ENCODE data around the gene LAT. TPM values are rescaled to one million over a fixed set of nuclear protein-coding genes. Genes with fewer than 3 reads are reported as not detected.

Gene LAT
- total and polyA plus RNA-seq, 2 donors (not counting 3 experiments of a cell fraction or from before 2014, with no cell fraction given): 4.5 to 5.9 TPM

GRCh38 chr16:28987170-28987853 is 2.5 kb downstream of the LAT start:
- CTCF ChIA-PET: interaction anchor here (1.3 kb wide), 1 partner anchor 14 kb away, joined by 5 read pairs; no protein-coding TSS in a partner anchor
- TF ChIP-seq FOS (IDR thresholded peaks at IDR 0.05; ENCODE audit: borderline replicate concordance, insufficient read depth, low read length) (no peak), POLR2AphosphoS5 (IDR thresholded peaks at IDR 0.05; ENCODE audit: insufficient read depth, low read depth, low read length) (no peak)
- no peak overlapping the region for H2AFZ ChIP-seq (ENCODE audit: low read depth, low read length)
- no peaks in the 10 kb centered on the region for H3K79me2 ChIP-seq (ENCODE audit: control insufficient read depth, insufficient read depth, low read length)
- H3K4me3 ChIP-seq (replicated peaks in 1 of 3; ENCODE audit: insufficient read depth in 1 of 3, low read depth in 1 of 3, low read length in 3 of 3): no peak overlapping the region
- no peaks in the 10 kb centered on the region for H3K9me3 ChIP-seq (replicated peaks; ENCODE audit: control insufficient read depth, insufficient read depth, low read length)
- POLR2A ChIA-PET: no interaction called here
- no peak overlapping the region for H3K4me2 ChIP-seq (ENCODE audit: insufficient read depth, low read length)
- intact Hi-C loops (cut with micrococcal nuclease): no loop called here
- H3K27ac ChIP-seq (ENCODE audit: insufficient read depth, low read depth, low read length): no peak overlapping the region
- no TSS peak for BruUV-seq (replicated peaks)
- no peak for FAIRE-seq
- DNase-seq (ENCODE audit: low read depth, low spot score): no peak
- no peaks in the 10 kb centered on the region for H3K4me1 ChIP-seq (ENCODE audit: control insufficient read depth, extremely low read depth, insufficient read depth, low read length)
- no peaks in the 10 kb centered on the region for H3K9me1 ChIP-seq (replicated peaks; ENCODE audit: control insufficient read depth, extremely low read depth, insufficient read depth, low read length)
- H4K20me1 ChIP-seq (replicated peaks; ENCODE audit: control insufficient read depth, extremely low read depth, insufficient read depth, low read length): no peaks in the 10 kb centered on the region
- no peaks in the 10 kb centered on the region for H3K27me3 ChIP-seq (ENCODE audit: control insufficient read depth in 2 of 2, insufficient read depth in 2 of 2, low read length in 2 of 2)
- no peak overlapping the region for H3K9ac ChIP-seq (replicated peaks; ENCODE audit: extremely low read depth, insufficient read depth, low read length)
- peaks cover 3 to 19% of the 10 kb centered on the region in 2 experiments for H3K36me3 ChIP-seq (ENCODE audit: control insufficient read depth in 2 of 2, extremely low read depth in 1 of 2, insufficient read depth in 2 of 2, low read length in 2 of 2)
- dilution Hi-C loops (cut with MboI; ENCODE audit: extremely low pct_ligation_motif_present, low sequenced_read_pairs): no loop called here

GRCh38 chr16:28989363-28989762 is 4.5 kb downstream of the LAT start:
- FAIRE-seq: no peak
- Histone ChIP-seq H3K9me3 (replicated peaks; ENCODE audit: control insufficient read depth, insufficient read depth, low read length) (no peaks in the 10 kb centered on the region), H3K9me1 (replicated peaks; ENCODE audit: control insufficient read depth, extremely low read depth, insufficient read depth, low read length) (no peaks in the 10 kb centered on the region), H3K79me2 (ENCODE audit: control insufficient read depth, insufficient read depth, low read length) (no peaks in the 10 kb centered on the region), H4K20me1 (replicated peaks; ENCODE audit: control insufficient read depth, extremely low read depth, insufficient read depth, low read length) (no peaks in the 10 kb centered on the region), H3K9ac (replicated peaks; ENCODE audit: extremely low read depth, insufficient read depth, low read length) (no peak overlapping the region), H3K27me3 (ENCODE audit: control insufficient read depth in 2 of 2, insufficient read depth in 2 of 2, low read length in 2 of 2) (no peaks in the 10 kb centered on the region), H3K36me3 (ENCODE audit: control insufficient read depth in 2 of 2, extremely low read depth in 1 of 2, insufficient read depth in 2 of 2, low read length in 2 of 2) (peaks cover 0 to 5% of the 10 kb centered on the region in 2 experiments), H3K4me2 (ENCODE audit: insufficient read depth, low read length) (no peak overlapping the region), H3K4me1 (ENCODE audit: control insufficient read depth, extremely low read depth, insufficient read depth, low read length) (no peaks in the 10 kb centered on the region), H3K4me3 (replicated peaks in 1 of 3; ENCODE audit: insufficient read depth in 1 of 3, low read depth in 1 of 3, low read length in 3 of 3) (no peak overlapping the region), H2AFZ (ENCODE audit: low read depth, low read length) (no peak overlapping the region), H3K27ac (ENCODE audit: insufficient read depth, low read depth, low read length) (no peak overlapping the region)
- TF ChIP-seq EZH2 (IDR thresholded peaks at IDR 0.05; ENCODE audit: borderline replicate concordance, low read depth, low read length, severe bottlenecking) (no peak), MYC (IDR thresholded peaks at IDR 0.05; ENCODE audit: low read depth, low read length) (no peak), FOS (IDR thresholded peaks at IDR 0.05; ENCODE audit: borderline replicate concordance, insufficient read depth, low read length) (no peak), CTCF (IDR thresholded peaks at IDR 0.05; ENCODE audit: extremely low read depth in 1 of 2, insufficient read depth in 1 of 2, low read depth in 1 of 2, low read length in 2 of 2) (no peak), POLR2A (IDR thresholded peaks at IDR 0.05; ENCODE audit: low read depth, low read length) (no peak), JUN (IDR thresholded peaks at IDR 0.05; ENCODE audit: borderline replicate concordance, insufficient read depth, insufficient read length, low read depth) (no peak), GATA2 (IDR thresholded peaks at IDR 0.05; ENCODE audit: insufficient read depth, insufficient read length, low read depth, low read length) (no peak), POLR2AphosphoS5 (IDR thresholded peaks at IDR 0.05; ENCODE audit: insufficient read depth, low read depth, low read length) (no peak), MAX (IDR thresholded peaks at IDR 0.05; ENCODE audit: insufficient read depth, insufficient read length) (no peak)
- no peak for DNase-seq (ENCODE audit: low read depth, low spot score)
- no TSS peak for BruUV-seq (replicated peaks)
- POLR2A ChIA-PET: no interaction called here
- intact Hi-C loops (cut with micrococcal nuclease) (no loop called here), dilution Hi-C loops (cut with MboI; ENCODE audit: extremely low pct_ligation_motif_present, low sequenced_read_pairs) (no loop called here)
- CTCF ChIA-PET: interaction anchor here (0.6 kb wide), 1 partner anchor 16 kb away, joined by 3 read pairs; no protein-coding TSS in a partner anchor
